GM10248 (cell line): Measurements from ENCODE around the gene AUH.

ENCODE experiments used
- CTCF ChIA-PET: fragments of 300-600 bp; sonication (Branson Sonifier 250); formaldehyde crosslinking; extraction: SDS; loops from one replicate; lab custom pipeline; 2021; ENCODE audit warnings: antibody characterized with exemption; lab: Yijun Ruan, JAX
- POLR2A ChIA-PET: fragments of 350-650 bp; sonication (Branson Sonifier 250); formaldehyde crosslinking; extraction: SDS; loops from one replicate; lab custom pipeline; 2020; ENCODE audit warnings: antibody characterized with exemption; lab: Yijun Ruan, JAX
- DNase-seq: peaks from one replicate; pipeline ENCODE4 v3.0.0; 2012; ENCODE audit errors: extremely low spot score
- TF ChIP-seq, protein P1 (sequence below): IDR thresholded peaks from 2 replicates; pipeline ENCODE4 v1.5.1; 2012; ENCODE audit warnings: mild to moderate bottlenecking, low read depth; ENCODE audit errors: extremely low read depth, missing control alignments, control extremely low read depth

The AUH gene

DNA sequence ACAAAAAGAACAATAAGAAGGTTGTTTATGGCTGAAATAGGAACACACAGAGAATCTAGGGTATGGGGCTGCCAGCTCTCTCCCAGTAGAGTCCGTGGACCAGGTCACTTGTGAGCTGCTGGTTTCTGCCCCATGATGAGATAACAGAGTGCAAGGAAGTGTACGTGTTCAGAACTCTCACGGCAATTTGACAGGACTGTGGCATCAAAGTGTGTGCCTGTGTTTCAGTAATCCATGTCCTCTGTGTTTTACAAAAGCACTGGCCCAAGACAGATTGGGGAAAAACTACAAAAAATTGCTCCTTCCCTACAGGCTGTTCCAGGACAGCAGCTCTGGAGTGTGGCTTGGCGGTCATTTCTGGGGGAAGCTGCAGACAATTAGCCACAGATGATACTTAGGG is 184.6 kb downstream of the AUH start:
- DNase-seq = no peak
- ChIA-PET POLR2A (no interaction called here), CTCF (interaction anchor here (0.9 to 1.9 kb wide), 3 partner anchors 8 to 25 kb away, joined by 3 to 5 read pairs (median 4); no protein-coding TSS in a partner anchor)
- TF ChIP-seq, protein P1, sequence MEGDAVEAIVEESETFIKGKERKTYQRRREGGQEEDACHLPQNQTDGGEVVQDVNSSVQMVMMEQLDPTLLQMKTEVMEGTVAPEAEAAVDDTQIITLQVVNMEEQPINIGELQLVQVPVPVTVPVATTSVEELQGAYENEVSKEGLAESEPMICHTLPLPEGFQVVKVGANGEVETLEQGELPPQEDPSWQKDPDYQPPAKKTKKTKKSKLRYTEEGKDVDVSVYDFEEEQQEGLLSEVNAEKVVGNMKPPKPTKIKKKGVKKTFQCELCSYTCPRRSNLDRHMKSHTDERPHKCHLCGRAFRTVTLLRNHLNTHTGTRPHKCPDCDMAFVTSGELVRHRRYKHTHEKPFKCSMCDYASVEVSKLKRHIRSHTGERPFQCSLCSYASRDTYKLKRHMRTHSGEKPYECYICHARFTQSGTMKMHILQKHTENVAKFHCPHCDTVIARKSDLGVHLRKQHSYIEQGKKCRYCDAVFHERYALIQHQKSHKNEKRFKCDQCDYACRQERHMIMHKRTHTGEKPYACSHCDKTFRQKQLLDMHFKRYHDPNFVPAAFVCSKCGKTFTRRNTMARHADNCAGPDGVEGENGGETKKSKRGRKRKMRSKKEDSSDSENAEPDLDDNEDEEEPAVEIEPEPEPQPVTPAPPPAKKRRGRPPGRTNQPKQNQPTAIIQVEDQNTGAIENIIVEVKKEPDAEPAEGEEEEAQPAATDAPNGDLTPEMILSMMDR = no peak

DNA sequence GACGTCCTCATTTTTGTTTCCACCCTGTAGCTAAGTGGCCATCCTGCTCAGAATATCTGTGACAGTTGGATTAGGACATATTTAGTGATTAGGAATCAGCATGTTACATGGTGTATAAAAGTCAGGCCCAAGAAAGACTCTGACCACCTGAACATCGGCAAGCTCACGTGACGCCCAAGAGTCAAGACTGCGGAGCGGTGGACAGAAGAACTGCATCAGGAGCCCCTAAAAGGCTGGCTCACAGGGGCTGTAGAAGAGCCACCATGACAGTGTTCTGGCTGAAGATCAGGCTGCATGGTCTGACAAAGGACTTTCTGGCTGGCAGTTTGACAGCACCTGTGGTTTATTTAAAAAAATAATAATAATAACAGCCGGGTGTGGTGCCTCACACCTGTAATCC is 185.3 kb downstream of the AUH start:
- CTCF ChIA-PET = interaction anchor here (1.9 kb wide), 1 partner anchor 11 kb away, joined by 5 read pairs; no protein-coding TSS in a partner anchor
- TF ChIP-seq, protein P1 = no peak
- no peak for DNase-seq
- POLR2A ChIA-PET = no interaction called here

DNA sequence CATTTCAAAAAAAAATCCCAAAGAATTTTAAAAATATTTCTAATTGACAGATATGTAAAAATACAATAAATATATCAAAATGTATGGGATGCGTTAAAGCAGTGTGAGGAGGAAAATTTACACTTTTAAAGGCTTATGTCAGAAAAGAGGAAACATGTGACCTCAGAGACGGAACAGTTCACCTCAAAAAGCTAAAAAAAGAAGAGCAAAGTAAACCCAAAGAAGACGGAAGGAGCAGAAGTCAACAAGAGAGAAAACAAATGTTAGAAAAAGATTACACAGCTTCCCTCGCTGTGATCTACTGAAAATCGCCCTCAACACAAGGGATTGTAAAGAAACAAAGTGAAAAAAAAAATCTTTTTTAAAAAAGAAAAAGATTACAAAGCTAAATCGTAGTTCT is 186.9 kb downstream of the AUH start:
- POLR2A ChIA-PET = no interaction called here
- DNase-seq = no peak
- TF ChIP-seq, protein P1 = no peak
- CTCF ChIA-PET = no interaction called here

DNA sequence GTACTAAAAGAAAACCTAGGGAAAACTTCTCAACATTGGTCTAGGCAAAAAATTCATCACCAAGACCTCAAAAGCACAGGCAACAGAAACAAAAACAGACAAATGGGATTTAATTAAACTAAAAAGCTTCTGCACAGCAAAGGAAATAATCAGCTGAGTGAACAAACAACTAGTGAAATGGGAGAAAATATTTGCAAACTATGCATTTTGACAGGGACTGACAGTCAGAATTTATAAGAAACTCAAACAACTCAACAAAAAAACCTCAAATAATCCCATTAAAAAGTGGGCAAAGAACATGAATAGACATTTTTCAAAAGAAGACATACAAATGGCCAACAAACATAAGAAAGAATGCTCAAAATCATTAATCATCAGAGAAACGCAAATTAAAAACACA is 189.4 kb downstream of the AUH start:
- no peak for DNase-seq
- TF ChIP-seq, protein P1 = no peak
- ChIA-PET CTCF (no interaction called here), POLR2A (no interaction called here)

DNA sequence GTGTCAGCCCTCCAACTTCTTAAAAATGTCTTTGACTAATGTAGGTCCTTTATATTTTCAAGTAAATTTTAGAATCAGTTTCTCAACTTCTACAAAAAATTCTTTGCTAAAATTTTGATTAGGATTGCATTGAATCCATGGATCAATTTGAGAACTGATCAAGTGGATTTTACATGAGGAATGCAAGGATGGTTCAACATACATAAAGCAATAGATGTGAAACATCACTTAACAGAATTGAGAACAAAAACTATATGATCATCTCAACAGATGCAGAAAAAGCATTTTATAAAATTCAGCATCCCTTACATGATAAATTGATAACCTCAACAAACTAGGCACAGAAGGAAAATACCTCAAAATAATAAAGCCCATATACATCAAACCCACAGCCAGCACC is 190.8 kb downstream of the AUH start:
- POLR2A ChIA-PET = no interaction called here
- TF ChIP-seq, protein P1 = no peak
- CTCF ChIA-PET = no interaction called here

DNA sequence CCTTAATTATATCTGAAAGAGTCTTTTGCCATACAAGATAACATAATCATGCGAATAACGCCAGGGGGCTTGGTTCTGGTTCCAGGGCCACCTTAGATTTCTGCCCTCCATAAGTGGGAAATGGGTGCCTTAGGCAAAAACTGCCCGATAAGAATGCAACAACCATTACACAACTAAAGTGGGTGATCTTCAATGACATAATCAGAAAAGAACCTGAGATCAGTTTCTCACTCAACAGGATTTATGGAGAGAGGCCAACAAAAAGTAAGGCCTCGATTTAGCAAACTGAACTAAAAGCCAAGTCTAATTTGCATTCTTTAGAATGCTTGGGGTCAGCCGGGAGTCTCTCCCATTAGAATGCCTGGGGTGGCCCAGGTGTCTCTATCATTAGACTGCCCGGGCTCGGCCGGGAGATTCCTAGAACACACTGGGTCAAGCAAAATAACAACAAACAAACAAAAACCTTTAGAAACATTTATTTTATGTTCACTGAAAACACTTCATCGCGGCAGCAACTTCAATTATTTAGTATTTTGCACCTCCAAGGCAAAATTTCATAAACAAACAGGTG is 194.8 kb downstream of the AUH start:
- TF ChIP-seq, protein P1 = no peak
- ChIA-PET CTCF (interaction anchor here (2.4 kb wide), 1 partner anchor 24 kb away, joined by 6 read pairs; no protein-coding TSS in a partner anchor), POLR2A (no interaction called here)
- DNase-seq = no peak

More for the DNA sequence above, 190.8 kb downstream of the AUH start:
- no peak for DNase-seq
